ENCODE data around the gene BGLAP.

DNA sequence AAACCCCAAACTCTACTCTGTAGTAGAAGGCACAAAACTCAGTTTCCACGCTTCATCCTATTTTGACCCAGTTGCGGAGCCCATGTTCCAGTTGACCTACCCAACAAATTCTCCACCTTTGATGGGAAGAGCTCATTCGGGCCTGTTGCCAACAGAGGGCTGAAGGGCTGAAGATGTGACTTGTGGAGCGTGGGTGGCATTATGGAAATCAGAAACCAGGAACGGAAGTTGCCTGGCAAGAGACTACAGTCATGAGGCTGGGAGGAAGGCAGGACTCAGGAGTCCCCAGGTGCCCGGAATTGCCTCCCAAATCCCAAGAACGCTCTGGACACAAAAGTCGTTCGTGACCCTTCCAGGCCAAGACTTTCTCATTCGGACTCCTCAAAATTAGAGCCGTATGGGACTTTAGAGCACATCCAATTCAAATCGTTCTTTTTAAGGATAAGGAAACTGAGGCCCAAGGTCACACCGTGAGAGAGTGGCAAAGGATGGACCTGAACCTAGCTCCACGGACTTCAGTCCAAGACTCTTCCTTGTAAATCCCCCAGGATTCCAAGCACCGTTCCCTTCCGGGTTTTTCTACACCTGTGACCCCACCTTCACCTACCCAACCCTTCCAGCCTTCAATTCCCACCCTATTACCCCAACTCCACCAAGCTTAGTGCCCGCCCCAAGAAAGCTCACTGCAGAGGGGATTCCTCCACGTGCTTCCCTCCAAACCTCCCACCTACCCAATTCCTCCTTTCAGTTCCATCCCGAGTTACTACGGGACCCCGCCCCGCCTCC is 39.9 kb downstream of the BGLAP start:
- TF ChIP-seq, protein P1, sequence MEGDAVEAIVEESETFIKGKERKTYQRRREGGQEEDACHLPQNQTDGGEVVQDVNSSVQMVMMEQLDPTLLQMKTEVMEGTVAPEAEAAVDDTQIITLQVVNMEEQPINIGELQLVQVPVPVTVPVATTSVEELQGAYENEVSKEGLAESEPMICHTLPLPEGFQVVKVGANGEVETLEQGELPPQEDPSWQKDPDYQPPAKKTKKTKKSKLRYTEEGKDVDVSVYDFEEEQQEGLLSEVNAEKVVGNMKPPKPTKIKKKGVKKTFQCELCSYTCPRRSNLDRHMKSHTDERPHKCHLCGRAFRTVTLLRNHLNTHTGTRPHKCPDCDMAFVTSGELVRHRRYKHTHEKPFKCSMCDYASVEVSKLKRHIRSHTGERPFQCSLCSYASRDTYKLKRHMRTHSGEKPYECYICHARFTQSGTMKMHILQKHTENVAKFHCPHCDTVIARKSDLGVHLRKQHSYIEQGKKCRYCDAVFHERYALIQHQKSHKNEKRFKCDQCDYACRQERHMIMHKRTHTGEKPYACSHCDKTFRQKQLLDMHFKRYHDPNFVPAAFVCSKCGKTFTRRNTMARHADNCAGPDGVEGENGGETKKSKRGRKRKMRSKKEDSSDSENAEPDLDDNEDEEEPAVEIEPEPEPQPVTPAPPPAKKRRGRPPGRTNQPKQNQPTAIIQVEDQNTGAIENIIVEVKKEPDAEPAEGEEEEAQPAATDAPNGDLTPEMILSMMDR (IDR thresholded peaks at IDR 0.05), result no peak
- TF ChIP-seq POLR2A (IDR thresholded peaks at IDR 0.05), result no peak
- no peak for TF ChIP-seq EP300 (IDR thresholded peaks at IDR 0.05)
